Glutamatergic neuron (in vitro differentiated cells): ENCODE measurements around the gene PRKCH. TPM values are rescaled to one million over a fixed set of nuclear protein-coding genes. Genes with fewer than 3 reads are reported as not detected.

ENCODE experiments used
- DNase-seq: peaks from one replicate; pipeline ENCODE4 v3.0.0; 2022
- H3K27ac Mint-ChIP-seq: one replicate; pipeline ENCODE4 v1.8.0; 2020; ENCODE audit warnings: mild to moderate bottlenecking, mixed read lengths, inconsistent platforms; ENCODE audit not compliant: unreplicated experiment
- H3K27me3 Mint-ChIP-seq: one replicate; pipeline ENCODE4 v1.8.0; 2020; ENCODE audit warnings: mild to moderate bottlenecking, moderate library complexity, mixed read lengths, inconsistent platforms; ENCODE audit not compliant: unreplicated experiment
- H3K36me3 Mint-ChIP-seq: one replicate; pipeline ENCODE4 v1.8.0; 2020; ENCODE audit warnings: mild to moderate bottlenecking, mixed read lengths, inconsistent platforms; ENCODE audit not compliant: unreplicated experiment
- H3K4me1 Mint-ChIP-seq: one replicate; pipeline ENCODE4 v1.8.0; 2020; ENCODE audit warnings: mild to moderate bottlenecking, low read depth, mixed read lengths, inconsistent platforms; ENCODE audit not compliant: unreplicated experiment
- H3K4me3 Mint-ChIP-seq: one replicate; pipeline ENCODE4 v1.8.0; 2020; ENCODE audit warnings: mild to moderate bottlenecking, mixed read lengths, inconsistent platforms; ENCODE audit not compliant: unreplicated experiment
- H3K9me3 Mint-ChIP-seq: one replicate; pipeline ENCODE4 v1.8.0; 2020; ENCODE audit warnings: mild to moderate bottlenecking, moderate library complexity, mixed read lengths, inconsistent platforms; ENCODE audit not compliant: unreplicated experiment
- total RNA-seq: library from RNA; stranded (reverse); fragmentation: NEBNext Ultra II Directional; extraction: Animal tissue kit (Norgen Biotek cat#: 25700); gene quantifications from one replicate; pipeline ENCODE4 v1.2.1, GENCODE V29; 2021; ENCODE audit not compliant: unreplicated experiment
- TF ChIP-seq, protein P1 (sequence below): fragments of 200-600 bp; sonication (generic); IDR thresholded peaks from one replicate; pipeline ENCODE4 v1.5.0; 2021; ENCODE audit not compliant: partially characterized antibody, unreplicated experiment

The PRKCH gene
- total RNA-seq, 1 donor from 2014 or later = 0.54 TPM

DNA sequence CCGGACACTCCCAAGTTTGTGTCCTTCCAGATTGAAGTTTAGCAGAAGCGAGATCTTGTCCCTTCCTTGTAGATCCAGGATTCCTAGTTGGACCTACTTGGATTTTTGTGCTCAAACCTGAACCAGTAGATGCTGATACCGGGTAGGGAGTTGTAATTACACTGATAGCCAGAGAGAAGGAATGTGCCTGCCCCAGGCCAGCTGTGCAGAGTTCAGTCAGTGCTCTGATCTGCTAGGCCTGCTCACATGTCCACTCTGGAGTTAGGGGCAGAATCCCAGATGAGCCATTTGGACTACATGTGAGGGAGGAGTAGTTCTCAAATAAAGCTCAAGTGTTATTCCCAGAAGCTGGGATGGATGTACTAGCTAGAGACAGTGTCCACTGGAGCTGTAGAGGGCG lies 65.7 kb downstream of the PRKCH start:
- Mint-ChIP-seq H3K27me3 (no peaks in the 10 kb centered on the region), H3K9me3 (peaks cover 4% of the 10 kb centered on the region), H3K27ac (no peak overlapping the region), H3K36me3 (no peaks in the 10 kb centered on the region), H3K4me3 (no peak overlapping the region), H3K4me1 (peaks cover 7% of the 10 kb centered on the region)
- TF ChIP-seq, protein P1, sequence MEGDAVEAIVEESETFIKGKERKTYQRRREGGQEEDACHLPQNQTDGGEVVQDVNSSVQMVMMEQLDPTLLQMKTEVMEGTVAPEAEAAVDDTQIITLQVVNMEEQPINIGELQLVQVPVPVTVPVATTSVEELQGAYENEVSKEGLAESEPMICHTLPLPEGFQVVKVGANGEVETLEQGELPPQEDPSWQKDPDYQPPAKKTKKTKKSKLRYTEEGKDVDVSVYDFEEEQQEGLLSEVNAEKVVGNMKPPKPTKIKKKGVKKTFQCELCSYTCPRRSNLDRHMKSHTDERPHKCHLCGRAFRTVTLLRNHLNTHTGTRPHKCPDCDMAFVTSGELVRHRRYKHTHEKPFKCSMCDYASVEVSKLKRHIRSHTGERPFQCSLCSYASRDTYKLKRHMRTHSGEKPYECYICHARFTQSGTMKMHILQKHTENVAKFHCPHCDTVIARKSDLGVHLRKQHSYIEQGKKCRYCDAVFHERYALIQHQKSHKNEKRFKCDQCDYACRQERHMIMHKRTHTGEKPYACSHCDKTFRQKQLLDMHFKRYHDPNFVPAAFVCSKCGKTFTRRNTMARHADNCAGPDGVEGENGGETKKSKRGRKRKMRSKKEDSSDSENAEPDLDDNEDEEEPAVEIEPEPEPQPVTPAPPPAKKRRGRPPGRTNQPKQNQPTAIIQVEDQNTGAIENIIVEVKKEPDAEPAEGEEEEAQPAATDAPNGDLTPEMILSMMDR = no peak
- no peak for DNase-seq

- H3K27me3 Mint-ChIP-seq = no peaks in the 10 kb centered on the region
- TF ChIP-seq, protein P1 = no peak
- H3K4me3 Mint-ChIP-seq = no peak overlapping the region
- DNase-seq = no peak
- peaks cover 4% of the 10 kb centered on the region for H3K4me1 Mint-ChIP-seq
- H3K9me3 Mint-ChIP-seq = peaks cover 2% of the 10 kb centered on the region
- no peaks in the 10 kb centered on the region for H3K36me3 Mint-ChIP-seq
- H3K27ac Mint-ChIP-seq = no peak overlapping the region
Measured at GRCh38 chr14:61388173-61388975, 67.0 kb downstream of the PRKCH start.

GRCh38 chr14:61388976-61389576 lies 67.7 kb downstream of the PRKCH start:
- no peak for DNase-seq
- Mint-ChIP-seq H3K9me3 (no peaks in the 10 kb centered on the region), H3K4me3 (no peak overlapping the region), H3K27me3 (no peaks in the 10 kb centered on the region), H3K4me1 (peaks cover 2% of the 10 kb centered on the region), H3K27ac (no peak overlapping the region), H3K36me3 (no peaks in the 10 kb centered on the region)
- TF ChIP-seq, protein P1 = no peak

DNA sequence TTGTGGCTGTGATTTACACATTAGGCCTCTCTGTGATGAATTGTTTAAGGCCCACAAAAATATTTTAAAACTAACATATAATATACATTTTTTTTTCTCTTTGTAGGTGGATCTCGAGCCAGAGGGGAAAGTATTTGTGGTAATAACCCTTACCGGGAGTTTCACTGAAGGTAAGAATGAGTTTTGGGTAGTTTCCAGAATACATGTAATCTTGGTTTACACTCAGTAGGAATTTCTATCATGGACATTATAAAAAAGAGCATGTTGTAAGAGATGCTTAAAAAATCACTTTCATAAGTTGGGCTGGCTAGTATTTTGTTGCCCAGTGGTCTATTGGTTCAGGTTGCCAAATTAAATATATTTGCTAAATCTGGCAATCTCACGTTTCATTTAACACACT lies 69.7 kb downstream of the PRKCH start:
- H3K27ac Mint-ChIP-seq = no peak overlapping the region
- H3K4me3 Mint-ChIP-seq = no peak overlapping the region
- no peaks in the 10 kb centered on the region for H3K27me3 Mint-ChIP-seq

DNA sequence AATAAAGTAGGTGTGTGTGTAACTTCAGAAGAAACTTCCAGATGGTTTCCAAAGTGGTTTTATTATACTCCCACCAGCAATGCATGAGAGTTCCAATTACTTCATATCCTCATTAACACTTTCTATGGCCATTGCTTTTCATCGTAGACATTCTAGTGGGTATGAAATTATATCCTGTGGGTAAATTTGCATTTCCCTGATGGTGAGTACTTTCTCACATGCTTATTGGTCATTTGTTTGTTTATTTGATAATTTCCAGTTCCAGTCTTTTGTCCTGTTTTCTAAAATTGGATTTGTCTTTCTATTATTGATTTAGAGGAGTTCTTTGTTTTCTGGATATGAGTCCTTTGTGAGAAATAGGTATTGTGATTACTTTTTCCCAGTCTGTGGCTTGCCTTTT lies 70.9 kb downstream of the PRKCH start:
- H3K4me1 Mint-ChIP-seq = peaks cover 2% of the 10 kb centered on the region
- peaks cover 2% of the 10 kb centered on the region for H3K27me3 Mint-ChIP-seq
- H3K36me3 Mint-ChIP-seq = no peaks in the 10 kb centered on the region
- H3K4me3 Mint-ChIP-seq = no peak overlapping the region
- DNase-seq = no peak
- no peak overlapping the region for H3K27ac Mint-ChIP-seq
- no peaks in the 10 kb centered on the region for H3K9me3 Mint-ChIP-seq
- TF ChIP-seq, protein P1 = no peak

More for the DNA sequence above, 69.7 kb downstream of the PRKCH start:
- H3K9me3 Mint-ChIP-seq = no peaks in the 10 kb centered on the region
- peaks cover 2% of the 10 kb centered on the region for H3K4me1 Mint-ChIP-seq
- TF ChIP-seq, protein P1 = no peak
- no peak for DNase-seq
- no peaks in the 10 kb centered on the region for H3K36me3 Mint-ChIP-seq
